SK-N-SH (cell line): ENCODE measurements around the gene SUPT4H1. TPM values are rescaled to one million over a fixed set of nuclear protein-coding genes. Genes with fewer than 3 reads are reported as not detected.
A peak's percentile ranks its signal among the peaks of the same experiment; 100 is the strongest.

Experiments used
- CTCF ChIA-PET: fragments of 300-600, 350-600 bp; formaldehyde crosslinking; extraction: SDS; loops from one replicate; lab custom pipeline; 2021; lab: Yijun Ruan, JAX
- POLR2A ChIA-PET: fragments of 350-600 bp; sonication (Branson Sonifier 250); formaldehyde crosslinking; extraction: SDS; loops from one replicate; lab custom pipeline; 2020; ENCODE audit warnings: antibody characterized with exemption, inconsistent platforms; lab: Yijun Ruan, JAX
- DNase-seq: peaks from one replicate; pipeline ENCODE4 v3.0.0; 2012
- H2AFZ ChIP-seq: fragments of 200-600 bp; sonication (generic); 2 replicates; pipeline ENCODE4 v1.8.1; 2016; ENCODE audit warnings: antibody characterized with exemption, mild to moderate bottlenecking, low read depth
- H3F3A ChIP-seq: fragments of 200-600 bp; sonication (generic); replicated peaks from 2 replicates; pipeline ENCODE3; 2016; ENCODE audit warnings: antibody characterized with exemption, mild to moderate bottlenecking; ENCODE audit not compliant: insufficient read depth
- H3K27ac ChIP-seq, 2 experiments: fragments of 200-500 bp in 1 of 2; fragments of 200-600 bp in 1 of 2; sonication (Bioruptor generic) in 1 of 2; sonication (generic), shearing (Covaris generic) in 1 of 2; 2 replicates each; pipeline versions ENCODE4 v1.5.1 to v1.6.1; 2014 to 2016; ENCODE audit warnings: low read depth in 2 of 2, inconsistent platforms in 1 of 2, low read length in 1 of 2, mild to moderate bottlenecking in 1 of 2, mixed read lengths in 1 of 2
- H3K27me3 ChIP-seq: fragments of 200-600 bp; sonication (generic), shearing (Covaris generic); 2 replicates; pipeline ENCODE4 v1.6.1; 2016; ENCODE audit warnings: mixed run types; ENCODE audit not compliant: insufficient read depth
- H3K36me3 ChIP-seq, 2 experiments: fragments of 200-500 bp in 1 of 2; fragments of 200-600 bp in 1 of 2; sonication (Bioruptor generic) in 1 of 2; sonication (generic) in 1 of 2; replicated peaks in 1 of 2; 2 replicates each; pipeline versions ENCODE3 to v1.5.1; 2014 to 2016; ENCODE audit warnings: low read length in 1 of 2, mild to moderate bottlenecking in 1 of 2; ENCODE audit not compliant: insufficient read depth in 2 of 2, control insufficient read depth in 1 of 2
- H3K4me1 ChIP-seq, 2 experiments: fragments of 200-500 bp in 1 of 2; fragments of 200-600 bp in 1 of 2; sonication (Bioruptor generic) in 1 of 2; sonication (generic), shearing (Covaris generic) in 1 of 2; 2 replicates each; pipeline versions ENCODE4 v1.5.1 to v1.6.1; 2014 to 2016; ENCODE audit warnings: low read depth in 1 of 2, low read length in 1 of 2, mixed run types in 1 of 2; ENCODE audit not compliant: insufficient read depth in 2 of 2, control insufficient read depth in 1 of 2
- H3K4me2 ChIP-seq: fragments of 200-600 bp; sonication (generic), shearing (Covaris generic); 2 replicates; pipeline ENCODE4 v1.6.1; 2017; ENCODE audit warnings: mixed run types
- H3K4me3 ChIP-seq, 2 experiments: fragments of 200-500 bp in 1 of 2; fragments of 200-600 bp in 1 of 2; sonication (Bioruptor generic) in 1 of 2; sonication (generic), shearing (Covaris generic) in 1 of 2; 2 replicates each; pipeline versions ENCODE4 v1.5.1 to v1.8.1; 2014 to 2016; ENCODE audit warnings: low read depth in 2 of 2, inconsistent platforms in 1 of 2, low read length in 1 of 2, mild to moderate bottlenecking in 1 of 2, mixed read lengths in 1 of 2, moderate library complexity in 1 of 2
- H3K79me2 ChIP-seq: fragments of 200-600 bp; sonication (generic); 2 replicates; pipeline ENCODE4 v1.8.1; 2017; ENCODE audit warnings: mild to moderate bottlenecking; ENCODE audit not compliant: insufficient read depth
- H3K9ac ChIP-seq: fragments of 200-600 bp; sonication (generic); 2 replicates; pipeline ENCODE4 v1.6.1; 2017; ENCODE audit warnings: mixed run types
- H3K9me2 ChIP-seq: fragments of 200-600 bp; sonication (generic); 2 replicates; pipeline ENCODE4 v1.6.1; 2017; ENCODE audit warnings: mixed run types
- H3K9me3 ChIP-seq: fragments of 200-600 bp; sonication (generic); 2 replicates; pipeline ENCODE4 v1.6.1; 2017; ENCODE audit warnings: mixed run types, mild to moderate bottlenecking, moderate library complexity
- H4K20me1 ChIP-seq: fragments of 200-600 bp; sonication (generic); 2 replicates; pipeline ENCODE4 v1.6.1; 2017; ENCODE audit warnings: mild to moderate bottlenecking, mixed run types; ENCODE audit not compliant: insufficient read depth
- CTCF ChIP-seq: fragments of 200-600 bp; sonication (generic); IDR thresholded peaks from 2 replicates; pipeline ENCODE4 v1.6.1; 2017; ENCODE audit warnings: antibody characterized with exemption, mild to moderate bottlenecking, moderate library complexity
- EZH2phosphoT487 ChIP-seq: fragments of 200-600 bp; sonication (generic); IDR thresholded peaks from 2 replicates; pipeline ENCODE4 v1.6.1; 2017; ENCODE audit warnings: low read depth, mixed run types, mild to moderate bottlenecking, antibody characterized with exemption, moderate library complexity, borderline replicate concordance
- FOXM1 ChIP-seq: IDR thresholded peaks from 2 replicates; pipeline ENCODE4 v1.4.0; 2012; ENCODE audit warnings: low read depth, mild to moderate bottlenecking
- GATA2 ChIP-seq: sonication (generic); formaldehyde crosslinking; IDR thresholded peaks from 2 replicates; pipeline ENCODE4 v1.5.0; 2020; ENCODE audit warnings: mild to moderate bottlenecking, missing genetic modification reagents
- MEF2A ChIP-seq: IDR thresholded peaks from 2 replicates; pipeline ENCODE4 v1.4.0; 2012; ENCODE audit warnings: low read depth, borderline replicate concordance
- MXI1 ChIP-seq: IDR thresholded peaks from 2 replicates; pipeline ENCODE4 v1.6.1; 2012; ENCODE audit warnings: mild to moderate bottlenecking, low read depth, low read length, improper control_type of control experiment
- NRF1 ChIP-seq: IDR thresholded peaks from 2 replicates; pipeline ENCODE4 v1.6.1; 2012; ENCODE audit warnings: low read depth, mild to moderate bottlenecking, low read length
- RAD21 ChIP-seq: IDR thresholded peaks from 2 replicates; pipeline ENCODE4 v1.6.1; 2012; ENCODE audit warnings: mild to moderate bottlenecking, low read length
- RCOR1 ChIP-seq: fragments of 150-350 bp; IDR thresholded peaks from 2 replicates; pipeline ENCODE4 v1.6.1; 2017; ENCODE audit warnings: antibody characterized with exemption, low read length
- REST ChIP-seq: IDR thresholded peaks from 2 replicates; pipeline ENCODE4 v1.6.1; 2012; ENCODE audit warnings: mild to moderate bottlenecking, low read depth, low read length, moderate library complexity
- RFX5 ChIP-seq: IDR thresholded peaks from 2 replicates; pipeline ENCODE4 v1.6.1; 2012; ENCODE audit warnings: mild to moderate bottlenecking, improper control_type of control experiment, low read length
- RXRA ChIP-seq: IDR thresholded peaks from 2 replicates; pipeline ENCODE4 v1.4.0; 2012; ENCODE audit warnings: low read depth, mild to moderate bottlenecking, borderline replicate concordance
- TAF1 ChIP-seq: IDR thresholded peaks from 2 replicates; pipeline ENCODE4 v1.6.1; 2012; ENCODE audit warnings: low read depth, mild to moderate bottlenecking, low read length, moderate library complexity, borderline replicate concordance
- TEAD4 ChIP-seq: IDR thresholded peaks from 2 replicates; pipeline ENCODE4 v1.4.0; 2012; ENCODE audit warnings: mild to moderate bottlenecking, borderline replicate concordance; ENCODE audit not compliant: insufficient read depth
- ZBTB33 ChIP-seq: IDR thresholded peaks from 2 replicates; pipeline ENCODE4 v1.4.0; 2012; ENCODE audit warnings: low read depth, borderline replicate concordance
- WGBS: methylation state at CpG from one replicate; pipeline ENCODE4 v1.1.6; 2017; ENCODE audit warnings: low lambda C conversion rate; 5-methylcytosine and 5-hydroxymethylcytosine counted together
- polyA plus RNA-seq, 3 experiments: library from polyadenylated mRNA; depleted of rRNA; stranded (reverse); fragments of >200 nt; gene quantifications; 2 replicates each; pipeline ENCODE4 v1.2.3, GENCODE V29; 2012

Gene SUPT4H1
- polyA plus RNA-seq, 1 of the 3 experiments (the other 2 are of a cell fraction), result 165 TPM

GRCh38 chr17:58336456-58337209 lies 15.4 kb downstream of the SUPT4H1 start:
- 56% methylated on average over 5 of the region's 5 CpGs for WGBS
- H2AFZ ChIP-seq, result no peak overlapping the region
- H3K9me2 ChIP-seq, result no peaks in the 10 kb centered on the region
- H3K4me1 ChIP-seq, result peaks cover 0 to 34% of the 10 kb centered on the region in 2 experiments; a peak in 1 of 4 replicates
- H3K36me3 ChIP-seq, result no peaks in the 10 kb centered on the region
- TF ChIP-seq RFX5, result no peak
- TF ChIP-seq REST, result no peak
- TF ChIP-seq CTCF, result no peak
- TF ChIP-seq FOXM1, result no peak
- no peak for TF ChIP-seq TEAD4
- TF ChIP-seq EZH2phosphoT487, result no peak
- no peak for TF ChIP-seq TAF1
- no peak for TF ChIP-seq NRF1
- no peak for TF ChIP-seq GATA2
- TF ChIP-seq RCOR1, result no peak
- TF ChIP-seq RXRA, result no peak
- no peak for TF ChIP-seq ZBTB33
- no peak for TF ChIP-seq MXI1
- TF ChIP-seq MEF2A, result no peak
- TF ChIP-seq RAD21, result no peak
- H3K4me3 ChIP-seq, result no peak overlapping the region
- no peaks in the 10 kb centered on the region for H3K79me2 ChIP-seq
- H3K9ac ChIP-seq, result no peak overlapping the region
- no peaks in the 10 kb centered on the region for H3K27me3 ChIP-seq
- no peak overlapping the region for H3K4me2 ChIP-seq
- POLR2A ChIA-PET, result interaction anchor here (0.9 to 4.1 kb wide), 3 partner anchors 8 to 15 kb away, joined by 4 to 21 read pairs (median 4); partner anchors contain the start of genes SUPT4H1 and TSPOAP1
- H3F3A ChIP-seq, result no peaks in the 10 kb centered on the region
- peak; percentile 44 for DNase-seq
- H4K20me1 ChIP-seq, result no peaks in the 10 kb centered on the region
- no peaks in the 10 kb centered on the region for H3K9me3 ChIP-seq
- H3K27ac ChIP-seq, result no peak overlapping the region
- CTCF ChIA-PET, result interaction anchor here (1.4 to 2.7 kb wide), 2 partner anchors 20 to 80 kb away, joined by 9 to 14 read pairs; partner anchors contain the start of gene RNF43
